Mesothelial cell of epicardium (in vitro differentiated cells): ENCODE results near the gene DRG2. TPM values are rescaled to one million over a fixed set of nuclear protein-coding genes. Genes with fewer than 3 reads are reported as not detected.

Experiments used
- DNase-seq, 2 experiments: peaks; one replicate each; pipeline ENCODE4 v3.0.0; 2021; ENCODE audit warnings: low spot score in 2 of 2; ENCODE audit not compliant: unreplicated experiment in 2 of 2
- H3K27ac Mint-ChIP-seq: 2 replicates; pipeline ENCODE4 v1.8.0; 2021; ENCODE audit warnings: mixed read lengths
- H3K27me3 Mint-ChIP-seq: 2 replicates; pipeline ENCODE4 v1.8.0; 2021; ENCODE audit warnings: low read depth, mixed read lengths
- H3K36me3 Mint-ChIP-seq: 2 replicates; pipeline ENCODE4 v1.8.0; 2021; ENCODE audit warnings: mixed read lengths
- H3K4me1 Mint-ChIP-seq: 2 replicates; pipeline ENCODE4 v1.8.0; 2021; ENCODE audit warnings: mixed read lengths
- H3K4me3 Mint-ChIP-seq: 2 replicates; pipeline ENCODE4 v1.8.0; 2021; ENCODE audit warnings: mild to moderate bottlenecking, moderate library complexity, mixed read lengths
- H3K9me3 Mint-ChIP-seq: 2 replicates; pipeline ENCODE4 v1.8.0; 2021; ENCODE audit warnings: mixed read lengths
- total RNA-seq: library from RNA; stranded (reverse); gene quantifications from 3 replicates; pipeline ENCODE4 v1.2.1, GENCODE V29; 2021
- TF ChIP-seq, protein P1 (sequence below): fragments of 200-600 bp; sonication (generic); IDR thresholded peaks from one replicate; pipeline ENCODE4 v1.5.0; 2021; ENCODE audit warnings: antibody characterized with exemption; ENCODE audit not compliant: unreplicated experiment

The DRG2 gene
- total RNA-seq, 1 donor from 2014 or later = 51.2 TPM

DNA sequence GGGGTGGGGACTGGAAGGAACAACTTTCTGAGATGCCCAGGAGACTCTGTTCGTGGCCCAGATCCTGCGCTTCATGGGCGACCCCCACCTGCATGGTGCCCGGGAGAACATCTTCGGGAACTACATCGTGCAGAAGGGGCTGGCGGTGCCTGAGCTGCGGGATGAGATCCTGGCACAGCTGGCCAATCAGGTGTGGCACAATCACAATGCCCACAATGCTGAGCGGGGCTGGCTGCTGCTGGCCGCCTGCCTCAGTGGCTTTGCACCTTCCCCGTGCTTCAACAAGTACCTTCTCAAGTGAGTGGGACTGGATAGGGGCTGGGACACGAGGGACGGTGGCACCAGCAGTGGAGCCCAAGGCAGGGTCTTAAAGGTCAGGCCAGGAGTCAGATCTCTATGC, 58.1 kb downstream of the DRG2 start:
- no peak overlapping the region for H3K27ac Mint-ChIP-seq

DNA sequence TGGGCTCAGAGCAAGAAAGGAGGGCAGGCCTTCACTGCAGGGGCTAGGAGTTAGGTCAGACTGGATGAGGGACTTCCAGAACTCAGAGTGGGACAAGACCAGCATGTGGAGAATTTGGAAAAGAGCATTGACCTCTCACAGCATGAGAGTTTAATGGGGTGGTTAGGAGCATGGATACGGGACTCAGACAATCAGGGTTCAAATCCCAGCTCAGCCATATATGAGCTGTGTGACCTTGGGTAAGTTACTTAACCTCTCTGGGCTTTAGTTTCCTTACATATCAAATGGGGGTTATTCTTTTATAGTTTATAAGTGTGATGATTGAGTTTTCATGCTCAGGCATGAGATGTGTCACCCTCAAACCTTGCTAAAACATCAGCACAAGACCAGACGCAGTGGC, 58.5 kb downstream of the DRG2 start:
- peaks cover under 1% of the 10 kb centered on the region for H3K4me1 Mint-ChIP-seq
- H3K4me3 Mint-ChIP-seq = no peak overlapping the region
- no peaks in the 10 kb centered on the region for H3K36me3 Mint-ChIP-seq
- DNase-seq = no peak
- TF ChIP-seq, protein P1, sequence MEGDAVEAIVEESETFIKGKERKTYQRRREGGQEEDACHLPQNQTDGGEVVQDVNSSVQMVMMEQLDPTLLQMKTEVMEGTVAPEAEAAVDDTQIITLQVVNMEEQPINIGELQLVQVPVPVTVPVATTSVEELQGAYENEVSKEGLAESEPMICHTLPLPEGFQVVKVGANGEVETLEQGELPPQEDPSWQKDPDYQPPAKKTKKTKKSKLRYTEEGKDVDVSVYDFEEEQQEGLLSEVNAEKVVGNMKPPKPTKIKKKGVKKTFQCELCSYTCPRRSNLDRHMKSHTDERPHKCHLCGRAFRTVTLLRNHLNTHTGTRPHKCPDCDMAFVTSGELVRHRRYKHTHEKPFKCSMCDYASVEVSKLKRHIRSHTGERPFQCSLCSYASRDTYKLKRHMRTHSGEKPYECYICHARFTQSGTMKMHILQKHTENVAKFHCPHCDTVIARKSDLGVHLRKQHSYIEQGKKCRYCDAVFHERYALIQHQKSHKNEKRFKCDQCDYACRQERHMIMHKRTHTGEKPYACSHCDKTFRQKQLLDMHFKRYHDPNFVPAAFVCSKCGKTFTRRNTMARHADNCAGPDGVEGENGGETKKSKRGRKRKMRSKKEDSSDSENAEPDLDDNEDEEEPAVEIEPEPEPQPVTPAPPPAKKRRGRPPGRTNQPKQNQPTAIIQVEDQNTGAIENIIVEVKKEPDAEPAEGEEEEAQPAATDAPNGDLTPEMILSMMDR = no peak
- H3K27ac Mint-ChIP-seq = no peak overlapping the region
- H3K27me3 Mint-ChIP-seq = peaks cover 4% of the 10 kb centered on the region
- no peaks in the 10 kb centered on the region for H3K9me3 Mint-ChIP-seq

More for the DNA sequence above, 58.1 kb downstream of the DRG2 start:
- Mint-ChIP-seq H3K36me3 (no peaks in the 10 kb centered on the region), H3K4me1 (peaks cover 2% of the 10 kb centered on the region), H3K27me3 (peaks cover 4% of the 10 kb centered on the region), H3K9me3 (no peaks in the 10 kb centered on the region), H3K4me3 (no peak overlapping the region)
- no peak for DNase-seq
- TF ChIP-seq, protein P1 = no peak

DNA sequence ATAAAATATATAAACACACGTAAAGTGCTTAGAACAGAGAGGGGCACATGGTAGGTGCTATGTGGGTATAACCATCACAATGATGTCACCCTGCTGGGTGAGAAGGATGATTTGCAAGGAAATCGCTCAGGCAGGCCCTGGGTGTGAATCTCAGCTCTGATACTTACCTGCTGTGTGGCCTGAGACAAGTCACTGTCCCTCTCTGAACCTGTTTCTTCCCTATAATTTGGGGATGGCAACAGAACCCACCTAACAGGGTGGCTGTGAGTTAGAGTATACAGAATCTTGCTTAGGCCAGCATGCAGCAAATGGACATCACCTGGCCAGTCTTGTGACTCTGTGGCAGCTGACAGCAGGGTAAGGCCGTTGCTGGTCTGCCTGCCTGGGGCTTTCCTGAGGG, 59.2 kb downstream of the DRG2 start:
- H3K27ac Mint-ChIP-seq = no peak overlapping the region
- no peaks in the 10 kb centered on the region for H3K9me3 Mint-ChIP-seq
- H3K4me1 Mint-ChIP-seq = peaks cover 2% of the 10 kb centered on the region
- TF ChIP-seq, protein P1 = no peak
- no peak overlapping the region for H3K4me3 Mint-ChIP-seq
- no peak for DNase-seq
- peaks cover 4% of the 10 kb centered on the region for H3K27me3 Mint-ChIP-seq
- no peaks in the 10 kb centered on the region for H3K36me3 Mint-ChIP-seq

DNA sequence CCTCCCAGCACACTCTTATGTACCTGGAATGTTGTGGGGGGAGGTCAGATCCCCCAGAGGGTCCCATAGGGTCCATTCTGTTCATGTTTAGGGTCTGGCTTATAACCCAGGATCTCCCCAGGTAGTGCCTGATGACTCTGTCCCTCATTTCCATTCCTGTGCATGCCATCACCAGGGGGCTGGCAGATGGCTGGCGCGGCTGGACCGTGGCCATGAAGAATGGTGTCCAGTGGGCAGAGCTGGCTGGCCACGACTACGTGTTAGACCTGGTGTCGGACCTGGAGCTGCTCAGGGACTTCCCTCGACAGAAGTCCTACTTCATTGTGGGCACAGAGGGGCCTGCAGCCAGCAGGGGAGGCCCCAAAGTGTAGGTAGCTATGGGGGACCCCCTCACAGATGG, 60.8 kb downstream of the DRG2 start:
- no peaks in the 10 kb centered on the region for H3K27me3 Mint-ChIP-seq
- TF ChIP-seq, protein P1 = no peak
- no peak for DNase-seq
- no peaks in the 10 kb centered on the region for H3K36me3 Mint-ChIP-seq
- H3K4me1 Mint-ChIP-seq = peaks cover 8% of the 10 kb centered on the region
- H3K27ac Mint-ChIP-seq = no peak overlapping the region
- H3K4me3 Mint-ChIP-seq = no peak overlapping the region
- H3K9me3 Mint-ChIP-seq = no peaks in the 10 kb centered on the region

DNA sequence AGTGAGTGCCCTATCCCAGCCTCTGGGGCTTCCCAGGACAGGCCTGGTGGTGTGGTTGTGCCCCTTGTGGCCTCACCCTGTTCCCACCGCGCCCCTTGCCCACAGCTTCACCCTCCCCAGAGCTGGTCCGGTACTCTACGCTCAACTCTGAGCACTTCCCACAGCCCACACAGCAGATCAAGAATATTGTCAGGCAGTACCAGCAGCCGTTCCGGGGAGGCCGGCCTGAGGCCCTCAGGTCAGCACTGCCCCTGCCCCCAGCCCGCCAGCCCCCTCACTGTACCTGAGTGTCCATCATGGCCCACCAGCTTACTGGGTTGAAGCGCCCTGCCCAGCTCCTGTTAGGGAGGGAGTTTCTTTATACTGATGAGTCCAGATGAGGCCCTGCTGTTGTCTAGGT, 63.5 kb downstream of the DRG2 start:
- H3K9me3 Mint-ChIP-seq = no peaks in the 10 kb centered on the region
- no peak overlapping the region for H3K27ac Mint-ChIP-seq
- no peaks in the 10 kb centered on the region for H3K36me3 Mint-ChIP-seq
- no peaks in the 10 kb centered on the region for H3K27me3 Mint-ChIP-seq
- H3K4me1 Mint-ChIP-seq = peaks cover 11% of the 10 kb centered on the region
- TF ChIP-seq, protein P1 = no peak
- H3K4me3 Mint-ChIP-seq = no peak overlapping the region
- no peak for DNase-seq

DNA sequence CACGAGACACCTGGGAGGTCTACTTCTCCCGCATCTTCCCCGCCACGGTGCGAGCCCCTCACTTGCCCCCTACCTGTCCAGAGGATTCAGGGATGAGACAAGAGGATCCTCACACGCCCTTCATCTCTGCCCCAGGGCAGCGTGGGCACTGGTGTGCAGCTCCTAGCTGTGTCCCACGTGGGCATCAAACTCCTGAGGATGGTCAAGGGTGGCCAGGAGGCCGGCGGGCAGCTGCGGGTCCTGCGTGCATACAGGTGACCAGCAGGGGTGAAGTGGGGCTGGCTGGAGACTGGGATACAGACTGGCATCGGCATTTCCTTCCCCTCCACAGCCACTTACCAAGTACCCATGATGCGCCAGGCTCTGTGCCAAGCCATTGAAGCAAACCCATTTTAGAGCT, 67.4 kb downstream of the DRG2 start:
- no peak for DNase-seq
- Mint-ChIP-seq H3K27me3 (no peaks in the 10 kb centered on the region), H3K4me1 (peaks cover 18% of the 10 kb centered on the region), H3K9me3 (no peaks in the 10 kb centered on the region), H3K4me3 (no peak overlapping the region), H3K36me3 (no peaks in the 10 kb centered on the region), H3K27ac (no peak overlapping the region)
- TF ChIP-seq, protein P1 = no peak
